SH-SY5Y (cell line): ENCODE results near the gene HDAC1.

Experiments
- GATA2 ChIP-seq: IDR thresholded peaks from 2 replicates; pipeline ENCODE4 v1.6.1; 2011; ENCODE audit warnings: mild to moderate bottlenecking, low read depth, low read length
- GATA3 ChIP-seq: IDR thresholded peaks from 2 replicates; pipeline ENCODE4 v1.6.1; 2011; ENCODE audit warnings: low read depth, mild to moderate bottlenecking, low read length, moderate library complexity

GRCh38 chr1:32318127-32318869 lies 26.4 kb downstream of the HDAC1 start:
- TF ChIP-seq GATA3 (no peak), GATA2 (no peak)
